M059J (cell line): Measurements from ENCODE around the gene ABCG1. TPM values are rescaled to one million over a fixed set of nuclear protein-coding genes. Genes with fewer than 3 reads are reported as not detected.

ENCODE experiments used
- DNase-seq: peaks from one replicate; pipeline ENCODE4 v3.0.0-alpha.2; 2012; ENCODE audit warnings: low read depth
- total RNA-seq: library from RNA; depleted of rRNA; stranded (reverse); fragments of >200 nt; shearing (Covaris generic); gene quantifications from 2 replicates; pipeline ENCODE4 v1.2.3, GENCODE V29; 2014

ABCG1 gene
- total RNA-seq, 1 experiment from 2014 or later, result not detected

GRCh38 chr21:42191696-42192595, 27.0 kb upstream of the ABCG1 start:
- peak; percentile 19 for DNase-seq

DNA sequence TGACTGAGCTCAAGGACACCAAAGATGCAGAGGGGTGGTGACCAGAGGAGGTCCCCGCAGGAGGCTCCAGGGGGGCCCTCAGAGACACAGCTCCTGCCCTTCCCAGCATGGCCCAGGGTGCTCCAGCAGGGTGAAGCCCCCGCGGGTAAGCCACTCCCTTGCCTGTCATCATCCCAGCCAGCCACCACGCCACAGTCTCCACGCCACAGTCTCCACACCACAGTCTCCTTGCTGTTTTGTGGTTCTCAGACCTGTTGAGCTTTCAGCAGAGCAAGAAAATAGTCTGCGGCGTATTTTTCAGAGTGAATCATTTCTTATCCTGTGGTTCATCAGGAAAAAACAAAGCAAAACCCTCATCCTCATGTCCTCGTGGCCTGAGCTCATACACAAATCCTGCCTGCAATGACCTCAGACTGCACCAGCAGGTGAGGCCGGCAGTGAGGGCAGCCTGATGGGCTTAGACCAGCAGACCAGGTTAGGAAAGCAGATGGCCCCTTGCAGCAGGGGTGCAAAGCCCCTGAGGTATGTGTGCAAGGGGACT, 25.7 kb upstream of the ABCG1 start:
- peak; percentile 54 for DNase-seq

DNA sequence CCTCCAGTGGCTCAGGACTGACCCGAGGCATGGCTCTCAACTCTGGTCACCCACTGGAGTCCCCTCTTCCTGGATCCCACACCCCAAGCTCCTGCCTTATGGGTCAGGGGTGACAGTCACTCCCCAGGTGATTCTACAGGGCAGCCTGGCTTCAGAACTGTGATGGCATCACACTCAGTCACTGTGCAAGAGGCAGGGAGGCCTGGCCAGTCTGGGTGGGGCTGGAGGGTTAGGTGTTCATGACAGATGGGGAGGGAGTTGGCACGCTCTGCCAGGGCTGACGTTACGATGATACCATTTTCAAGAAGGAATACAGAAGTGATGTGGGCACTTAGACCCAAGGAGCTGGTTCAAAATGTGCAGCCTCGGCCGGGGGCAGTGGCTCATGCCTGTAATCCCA, 25.2 kb upstream of the ABCG1 start:
- DNase-seq, result no peak

- DNase-seq, result no peak
Measured at GRCh38 chr21:42194863-42195262, 24.1 kb upstream of the ABCG1 start.

- no peak for DNase-seq
Measured at GRCh38 chr21:42195378-42196031, 23.4 kb upstream of the ABCG1 start.

- peak; percentile 21 for DNase-seq
Measured at GRCh38 chr21:42198929-42199867, 19.7 kb upstream of the ABCG1 start.

DNA sequence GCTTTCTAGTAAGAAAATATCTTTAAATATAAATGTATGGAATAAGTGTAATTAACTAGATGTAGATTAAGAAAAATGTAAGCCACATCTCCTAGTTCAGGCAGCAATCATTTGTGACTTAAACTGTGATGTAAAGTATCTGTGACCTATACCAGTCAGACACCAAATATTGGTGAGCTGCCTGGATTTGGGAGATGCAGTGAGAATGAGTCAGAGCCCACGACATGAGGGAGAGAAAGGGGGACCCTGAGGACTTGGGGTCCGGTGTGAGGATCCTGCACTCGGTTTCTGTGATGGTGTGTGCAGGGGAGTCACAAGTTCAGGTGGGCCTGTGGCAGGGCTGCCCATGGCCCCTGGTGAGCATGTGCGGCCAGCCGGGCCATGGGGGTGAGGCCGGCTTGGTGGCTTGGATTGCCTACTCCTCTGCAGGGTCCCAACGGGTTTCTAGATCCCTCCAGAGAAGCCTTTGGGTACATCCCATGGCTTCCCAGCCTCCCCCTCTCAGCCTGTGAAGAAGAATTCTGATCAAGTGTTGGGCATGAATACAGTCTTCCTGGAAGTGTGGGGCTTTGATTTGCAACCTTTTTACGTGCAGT, 19.0 kb upstream of the ABCG1 start:
- no peak for DNase-seq

DNA sequence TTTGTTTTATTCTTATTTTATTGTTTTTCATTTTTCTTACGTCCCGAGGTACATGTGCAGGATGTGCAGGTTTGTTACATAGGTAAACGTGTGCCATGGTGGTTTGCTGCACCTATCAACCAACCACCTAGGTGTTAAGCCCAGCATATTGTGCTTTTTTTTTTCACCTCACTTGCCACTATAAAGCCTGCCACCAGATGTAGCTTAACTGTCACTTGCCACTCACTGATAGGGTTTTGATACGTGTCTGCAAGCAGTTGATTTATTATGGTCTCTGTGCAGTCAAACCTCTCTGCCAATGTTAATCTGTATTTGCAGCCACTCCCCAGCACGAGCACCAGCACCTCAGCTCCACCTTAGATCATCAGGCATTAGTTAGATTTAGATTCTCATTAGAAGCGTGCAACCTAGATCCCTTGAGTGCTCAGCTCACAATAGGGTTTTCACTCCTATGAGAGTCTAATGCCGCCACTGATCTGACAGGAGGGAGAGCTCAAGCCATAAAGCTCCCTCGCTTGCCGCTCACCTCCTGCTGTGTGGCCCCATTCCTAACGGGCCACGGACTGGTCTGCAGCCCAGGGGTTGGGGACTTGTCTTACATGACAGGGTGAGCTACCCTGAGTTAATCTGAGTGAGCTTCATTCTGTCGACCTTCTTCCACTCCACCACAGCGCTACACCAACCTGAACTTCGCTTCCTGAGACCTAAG, 17.9 kb upstream of the ABCG1 start:
- no peak for DNase-seq

DNA sequence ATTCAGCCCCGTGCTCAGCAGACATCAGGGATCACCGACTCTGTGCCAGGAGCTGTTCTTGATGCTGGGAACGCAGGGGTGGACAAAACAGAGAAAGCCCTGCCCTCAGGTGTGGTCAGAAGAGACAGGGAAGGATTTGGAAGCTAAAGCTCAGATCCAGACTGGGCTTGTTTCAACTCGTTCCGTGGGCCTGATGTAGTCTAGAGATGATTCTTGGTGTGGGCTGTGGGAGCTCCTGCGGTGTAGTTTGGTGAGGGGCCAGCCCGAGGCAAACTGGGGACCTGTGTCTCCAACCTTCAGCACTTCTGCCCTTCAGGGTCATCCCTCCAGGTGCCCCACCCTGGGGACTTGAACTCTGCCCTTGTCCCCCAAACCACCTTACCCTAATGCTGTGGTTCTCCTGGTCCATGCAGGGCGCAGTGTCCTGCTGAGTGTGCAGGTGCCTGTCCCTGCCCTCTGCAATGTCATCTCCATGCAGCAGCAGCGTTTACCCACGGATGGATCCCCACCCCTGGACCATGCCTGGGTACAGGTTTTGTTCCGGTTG, 17.3 kb upstream of the ABCG1 start:
- DNase-seq, result no peak

DNA sequence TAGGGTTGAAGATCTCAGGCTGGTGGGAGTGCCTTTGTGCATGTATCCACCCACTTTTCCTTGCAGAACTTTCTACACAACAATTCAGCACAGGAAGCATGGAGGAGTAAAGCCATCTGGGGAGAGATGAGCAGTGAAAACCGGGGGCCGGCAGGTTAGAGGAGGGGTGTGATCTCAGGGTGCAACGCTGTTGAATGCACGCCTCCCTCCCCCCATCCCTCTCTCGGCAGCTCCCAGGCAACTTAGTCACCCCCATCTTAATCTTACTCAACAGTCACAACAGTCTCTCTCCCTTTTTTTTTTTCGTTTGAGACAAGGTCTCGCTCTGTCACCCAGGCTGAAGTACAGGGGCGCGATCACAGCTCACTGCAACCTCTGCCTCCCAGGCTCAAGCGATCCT, 16.6 kb upstream of the ABCG1 start:
- DNase-seq, result no peak

DNA sequence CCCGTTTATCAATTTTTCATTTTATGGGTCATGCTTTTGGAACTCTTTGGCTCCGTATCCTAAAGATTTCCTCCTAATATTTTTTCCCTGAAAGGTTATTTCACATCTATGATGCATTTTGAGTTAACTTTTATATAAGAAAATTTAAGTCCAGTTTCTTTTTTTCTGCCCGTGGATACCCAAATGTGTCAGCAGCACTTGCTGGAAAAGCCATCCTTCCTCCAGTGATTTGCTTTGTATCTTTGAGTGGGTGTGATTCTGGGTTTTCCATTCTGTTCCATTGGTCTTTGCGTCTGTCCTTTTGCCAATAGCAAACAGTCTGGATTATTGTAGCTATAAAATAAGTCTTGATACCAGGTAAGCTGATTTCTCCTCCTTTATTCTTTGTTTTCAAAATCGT, 15.6 kb upstream of the ABCG1 start:
- no peak for DNase-seq

DNA sequence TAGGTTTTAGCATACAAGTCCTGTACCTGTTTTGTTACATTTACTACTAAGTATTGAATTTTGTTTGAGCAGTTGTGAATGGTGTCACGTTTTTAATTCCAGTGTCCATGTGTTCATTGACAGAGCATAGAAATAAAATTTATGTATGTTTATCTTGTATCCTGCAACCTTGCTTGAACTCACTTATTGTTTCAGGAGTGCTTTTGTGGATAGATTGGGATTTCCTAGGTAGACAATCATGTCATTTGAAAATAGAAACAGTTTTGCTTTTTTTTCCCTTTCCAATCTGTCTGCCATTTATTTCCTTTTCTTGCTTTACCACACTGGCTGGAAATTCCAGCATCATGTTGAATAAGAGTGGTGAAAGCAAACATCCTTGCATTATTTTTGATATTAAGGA, 15.0 kb upstream of the ABCG1 start:
- DNase-seq, result no peak

DNA sequence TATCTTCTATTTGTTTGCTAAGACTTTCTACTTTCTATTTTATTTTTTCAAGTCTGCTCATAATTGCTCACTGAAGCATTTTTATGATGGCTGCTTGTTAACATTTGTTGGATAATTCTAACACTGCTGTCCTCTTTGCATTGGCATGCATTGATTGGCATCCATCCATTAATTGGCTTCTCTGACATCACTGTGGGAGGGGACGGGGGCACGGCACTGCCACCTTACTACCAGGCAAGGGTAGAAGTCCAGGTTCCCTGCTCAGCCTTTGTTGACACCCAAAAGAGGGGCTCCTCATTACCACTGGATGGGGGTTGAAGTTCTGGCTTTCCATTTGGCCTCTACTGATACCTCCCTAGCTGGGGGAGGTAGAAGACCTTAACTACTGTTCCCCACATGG, 11.5 kb upstream of the ABCG1 start:
- no peak for DNase-seq

- no peak for DNase-seq
Measured at GRCh38 chr21:42208036-42208435, 10.9 kb upstream of the ABCG1 start.

- DNase-seq, result no peak
Measured at GRCh38 chr21:42208801-42209490, 10.0 kb upstream of the ABCG1 start.

GRCh38 chr21:42209801-42210479, 9.0 kb upstream of the ABCG1 start:
- DNase-seq, result peak; percentile 29

DNA sequence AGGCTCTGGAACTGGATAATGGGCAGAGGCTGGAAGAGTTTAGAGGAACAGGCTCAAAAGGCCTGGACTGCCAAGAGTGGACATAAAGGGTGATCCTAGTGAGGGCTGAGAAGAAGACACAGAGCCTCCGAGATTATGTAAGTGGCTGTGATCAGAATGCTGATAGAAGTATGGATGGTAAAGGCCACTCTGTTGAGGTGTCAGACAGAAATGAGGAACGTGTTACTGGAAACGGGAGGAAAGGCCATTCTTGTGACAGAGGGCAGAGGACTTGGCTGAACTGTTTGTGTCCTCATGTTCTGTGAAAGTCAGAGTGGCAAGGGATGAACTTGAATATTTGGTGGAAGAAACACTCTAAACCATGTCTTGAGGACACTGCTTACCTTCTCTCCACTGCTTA, 6.7 kb upstream of the ABCG1 start:
- no peak for DNase-seq

DNA sequence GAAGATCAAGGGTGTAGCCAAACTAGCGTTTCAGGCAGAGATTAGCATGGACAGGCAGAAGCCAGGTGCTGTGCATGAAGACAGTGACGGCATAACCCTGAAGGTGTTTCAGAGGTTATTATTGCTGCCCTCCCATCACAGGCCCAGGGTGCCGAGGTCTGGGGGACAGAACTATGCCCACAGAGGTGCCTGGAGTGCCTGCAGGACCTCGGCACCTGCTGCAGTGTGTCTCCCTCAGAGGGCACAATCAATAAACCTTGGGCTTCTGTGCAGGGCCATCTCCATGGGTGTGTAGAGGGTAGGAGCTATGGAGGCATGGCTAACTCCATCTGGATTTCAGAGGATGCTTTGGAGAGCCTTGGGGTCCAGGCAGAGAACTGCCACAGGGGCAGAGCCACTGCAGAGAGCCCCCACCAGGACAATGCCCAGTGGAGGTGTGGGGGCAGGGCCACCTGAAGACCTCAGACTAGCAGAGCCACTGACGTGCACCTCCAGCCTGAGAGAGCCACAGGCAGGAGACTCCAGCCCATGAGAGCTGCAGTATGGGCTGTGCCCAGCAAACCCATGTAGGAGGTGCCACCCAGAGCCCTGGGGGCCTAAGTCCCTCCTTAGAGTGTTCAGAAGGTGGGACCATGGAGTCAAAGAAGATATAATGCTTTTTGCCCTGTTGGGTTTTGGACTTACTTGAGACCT, 5.7 kb upstream of the ABCG1 start:
- no peak for DNase-seq
